Measurements from ENCODE around the gene INTS1. TPM values are rescaled to one million over a fixed set of nuclear protein-coding genes. Genes with fewer than 3 reads are reported as not detected.

The INTS1 gene
- total and polyA plus RNA-seq, 4 donors: 31.2 to 121 (median 46.0) TPM

GRCh38 chr7:1540776-1541271 is 36.6 kb upstream of the INTS1 start:
- no peaks in the 10 kb centered on the region for H3K27me3 ChIP-seq (ENCODE audit: control insufficient read depth in 3 of 3, insufficient read depth in 3 of 3, low read length in 2 of 3)
- H3K27ac ChIP-seq (ENCODE audit: low read depth in 1 of 2, low read length in 1 of 2): no peak overlapping the region
- H3K4me3 ChIP-seq: no peak overlapping the region
- TF ChIP-seq CTCF (IDR thresholded peaks at IDR 0.05; ENCODE audit: control extremely low read depth, extremely low read depth): no peak
- DNase-seq (no peak), ATAC-seq (ENCODE audit: insufficient read depth, low FRiP score) (no peak)
- H3K9ac ChIP-seq (ENCODE audit: insufficient read depth in 1 of 2, low read length in 2 of 2): no peak overlapping the region
- peaks cover 0 to 61% (median 5%) of the 10 kb centered on the region in 4 donors for H3K36me3 ChIP-seq (ENCODE audit: control insufficient read depth in 4 of 4, insufficient read depth in 4 of 4, low read length in 4 of 4)
- peaks cover 0 to 26% (median 15%) of the 10 kb centered on the region in 5 donors for H3K4me1 ChIP-seq (ENCODE audit: control insufficient read depth in 5 of 5, insufficient read depth in 5 of 5, low read length in 5 of 5)
- H3K9me3 ChIP-seq (ENCODE audit: control insufficient read depth in 4 of 4, insufficient read depth in 3 of 4, low read length in 3 of 4): no peaks in the 10 kb centered on the region
- WGBS, 2 donors: 95 to 97% methylated on average over 31 of the region's 31 CpGs

- Histone ChIP-seq H3K4me3 (no peak overlapping the region), H3K36me3 (ENCODE audit: control insufficient read depth in 4 of 4, insufficient read depth in 4 of 4, low read length in 4 of 4) (peaks cover 0 to 61% (median 5%) of the 10 kb centered on the region in 4 donors), H3K4me1 (ENCODE audit: control insufficient read depth in 5 of 5, insufficient read depth in 5 of 5, low read length in 5 of 5) (peaks cover 0 to 26% (median 15%) of the 10 kb centered on the region in 5 donors), H3K27me3 (ENCODE audit: control insufficient read depth in 3 of 3, insufficient read depth in 3 of 3, low read length in 2 of 3) (no peaks in the 10 kb centered on the region), H3K9ac (ENCODE audit: insufficient read depth in 1 of 2, low read length in 2 of 2) (no peak overlapping the region), H3K27ac (ENCODE audit: low read depth in 1 of 2, low read length in 1 of 2) (no peak overlapping the region), H3K9me3 (ENCODE audit: control insufficient read depth in 4 of 4, insufficient read depth in 3 of 4, low read length in 3 of 4) (no peaks in the 10 kb centered on the region)
- DNase-seq: no peak
- TF ChIP-seq CTCF (IDR thresholded peaks at IDR 0.05; ENCODE audit: control extremely low read depth, extremely low read depth): no peak
- WGBS, 2 donors: 97 to 98% methylated on average over 59 to 73 of the region's 73 CpGs
- ATAC-seq (ENCODE audit: insufficient read depth, low FRiP score): no peak
Measured at GRCh38 chr7:1539882-1540775, 35.9 kb upstream of the INTS1 start.

DNA sequence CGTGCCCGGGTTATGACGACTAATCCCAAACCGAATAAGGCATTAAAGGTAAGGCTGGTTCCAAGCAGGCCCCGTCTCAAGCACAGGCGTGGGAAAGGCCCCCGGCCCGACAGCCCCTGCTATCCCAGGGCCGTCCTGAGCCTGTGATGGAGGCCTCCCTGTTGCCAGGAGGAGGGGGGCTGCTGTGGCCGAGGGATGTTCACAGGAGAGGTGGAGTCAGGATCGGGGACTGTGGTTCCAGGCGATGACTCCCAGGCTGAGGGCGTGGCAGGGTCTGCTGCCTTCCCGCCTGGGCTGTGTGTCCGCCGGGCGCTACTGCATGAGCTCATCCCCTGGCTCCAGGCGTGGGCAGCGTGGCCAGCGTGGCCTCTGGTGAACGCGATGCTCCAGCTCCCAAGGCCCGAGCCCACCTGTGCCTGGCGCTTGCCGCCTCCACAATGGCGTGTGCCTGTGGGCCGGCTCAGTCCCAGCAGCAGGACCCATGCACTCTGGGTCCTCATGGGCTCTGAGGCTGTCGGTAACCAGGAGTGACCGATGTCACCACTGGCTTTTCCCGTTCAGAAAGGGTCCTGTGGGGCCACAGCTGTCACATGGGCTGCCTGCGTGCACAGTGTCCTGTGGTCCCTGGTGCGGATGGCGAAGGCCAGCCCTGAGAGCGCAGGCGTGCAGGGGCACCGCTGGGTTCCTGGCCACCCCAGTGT is 35.1 kb upstream of the INTS1 start:
- TF ChIP-seq CTCF (IDR thresholded peaks at IDR 0.05; ENCODE audit: control extremely low read depth, extremely low read depth): no peak
- Histone ChIP-seq H3K4me1 (ENCODE audit: control insufficient read depth in 5 of 5, insufficient read depth in 5 of 5, low read length in 5 of 5) (peaks cover 0 to 26% (median 15%) of the 10 kb centered on the region in 5 donors), H3K27me3 (ENCODE audit: control insufficient read depth in 3 of 3, insufficient read depth in 3 of 3, low read length in 2 of 3) (no peaks in the 10 kb centered on the region), H3K27ac (ENCODE audit: low read depth in 1 of 2, low read length in 1 of 2) (peak overlapping the region; percentile 97), H3K9me3 (ENCODE audit: control insufficient read depth in 4 of 4, insufficient read depth in 3 of 4, low read length in 3 of 4) (no peaks in the 10 kb centered on the region), H3K4me3 (no peak overlapping the region), H3K36me3 (ENCODE audit: control insufficient read depth in 4 of 4, insufficient read depth in 4 of 4, low read length in 4 of 4) (peaks cover 0 to 56% (median 5%) of the 10 kb centered on the region in 4 donors), H3K9ac (ENCODE audit: insufficient read depth in 1 of 2, low read length in 2 of 2) (no peak overlapping the region)
- DNase-seq: no peak
- WGBS, 2 donors: 88 to 90% methylated on average over 36 of the region's 36 CpGs
- no peak for ATAC-seq (ENCODE audit: insufficient read depth, low FRiP score)

Measured in lung (tissue), 12 donors.